ENCODE results near the gene OPALIN.

DNA sequence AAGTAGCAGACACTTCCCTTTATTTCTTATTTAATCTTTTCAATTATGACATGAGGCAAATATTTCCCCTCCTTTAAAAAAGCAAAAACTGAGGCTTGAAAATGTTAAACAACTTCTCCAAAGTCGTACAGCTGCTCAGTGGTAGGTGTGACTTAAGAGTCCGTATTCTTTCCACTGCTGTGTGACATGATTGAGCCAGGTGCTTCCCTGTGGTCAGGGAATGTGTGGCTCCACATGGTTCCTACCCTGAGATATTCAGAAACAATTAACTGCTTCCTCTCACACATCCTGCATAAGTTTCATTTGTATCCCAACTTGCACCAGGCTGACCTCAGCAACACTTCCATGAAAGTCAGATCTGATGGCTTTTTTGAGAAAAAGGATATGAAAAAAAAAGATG is 13.6 kb downstream of the OPALIN start:
- TF ChIP-seq, protein P1, sequence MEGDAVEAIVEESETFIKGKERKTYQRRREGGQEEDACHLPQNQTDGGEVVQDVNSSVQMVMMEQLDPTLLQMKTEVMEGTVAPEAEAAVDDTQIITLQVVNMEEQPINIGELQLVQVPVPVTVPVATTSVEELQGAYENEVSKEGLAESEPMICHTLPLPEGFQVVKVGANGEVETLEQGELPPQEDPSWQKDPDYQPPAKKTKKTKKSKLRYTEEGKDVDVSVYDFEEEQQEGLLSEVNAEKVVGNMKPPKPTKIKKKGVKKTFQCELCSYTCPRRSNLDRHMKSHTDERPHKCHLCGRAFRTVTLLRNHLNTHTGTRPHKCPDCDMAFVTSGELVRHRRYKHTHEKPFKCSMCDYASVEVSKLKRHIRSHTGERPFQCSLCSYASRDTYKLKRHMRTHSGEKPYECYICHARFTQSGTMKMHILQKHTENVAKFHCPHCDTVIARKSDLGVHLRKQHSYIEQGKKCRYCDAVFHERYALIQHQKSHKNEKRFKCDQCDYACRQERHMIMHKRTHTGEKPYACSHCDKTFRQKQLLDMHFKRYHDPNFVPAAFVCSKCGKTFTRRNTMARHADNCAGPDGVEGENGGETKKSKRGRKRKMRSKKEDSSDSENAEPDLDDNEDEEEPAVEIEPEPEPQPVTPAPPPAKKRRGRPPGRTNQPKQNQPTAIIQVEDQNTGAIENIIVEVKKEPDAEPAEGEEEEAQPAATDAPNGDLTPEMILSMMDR (IDR thresholded peaks at IDR 0.05; ENCODE audit: poor library complexity): no peak
- TF ChIP-seq EZH2phosphoT487 (IDR thresholded peaks at IDR 0.05; ENCODE audit: low read depth, severe bottlenecking, unreplicated experiment): no peak

All from hepatocyte (in vitro differentiated cells).